Measurements from ENCODE around the gene GNAI1. TPM values are rescaled to one million over a fixed set of nuclear protein-coding genes. Genes with fewer than 3 reads are reported as not detected.

The GNAI1 gene
- total RNA-seq, 1 donor from 2014 or later: 132 TPM

GRCh38 chr7:80165177-80165576 is 30.5 kb downstream of the GNAI1 start:
- Mint-ChIP-seq H3K4me3 (ENCODE audit: unreplicated experiment) (no peak overlapping the region), H3K27me3 (ENCODE audit: unreplicated experiment) (no peaks in the 10 kb centered on the region), H3K9me3 (ENCODE audit: unreplicated experiment) (no peaks in the 10 kb centered on the region), H3K27ac (ENCODE audit: unreplicated experiment) (no peak overlapping the region), H3K4me1 (ENCODE audit: unreplicated experiment) (peaks cover 21% of the 10 kb centered on the region), H3K36me3 (ENCODE audit: low read depth, unreplicated experiment) (no peaks in the 10 kb centered on the region)
- no peak for TF ChIP-seq CTCF (IDR thresholded peaks at IDR 0.05; ENCODE audit: unreplicated experiment)
- no peak for DNase-seq (ENCODE audit: low spot score)

- no peak overlapping the region for H3K4me3 Mint-ChIP-seq (ENCODE audit: unreplicated experiment)
- no peaks in the 10 kb centered on the region for H3K9me3 Mint-ChIP-seq (ENCODE audit: unreplicated experiment)
- peaks cover 28% of the 10 kb centered on the region for H3K4me1 Mint-ChIP-seq (ENCODE audit: unreplicated experiment)
- H3K27ac Mint-ChIP-seq (ENCODE audit: unreplicated experiment): no peak overlapping the region
- no peaks in the 10 kb centered on the region for H3K27me3 Mint-ChIP-seq (ENCODE audit: unreplicated experiment)
- no peak for TF ChIP-seq CTCF (IDR thresholded peaks at IDR 0.05; ENCODE audit: unreplicated experiment)
- no peaks in the 10 kb centered on the region for H3K36me3 Mint-ChIP-seq (ENCODE audit: low read depth, unreplicated experiment)
- DNase-seq (ENCODE audit: low spot score): no peak
Measured at GRCh38 chr7:80170445-80170844, 35.8 kb downstream of the GNAI1 start.

- no peaks in the 10 kb centered on the region for H3K9me3 Mint-ChIP-seq (ENCODE audit: unreplicated experiment)
- no peak overlapping the region for H3K4me3 Mint-ChIP-seq (ENCODE audit: unreplicated experiment)
- no peak for TF ChIP-seq CTCF (IDR thresholded peaks at IDR 0.05; ENCODE audit: unreplicated experiment)
- DNase-seq (ENCODE audit: low spot score): no peak
- peak overlapping the region; percentile 57 for H3K27ac Mint-ChIP-seq (ENCODE audit: unreplicated experiment)
- peaks cover under 1% of the 10 kb centered on the region for H3K36me3 Mint-ChIP-seq (ENCODE audit: low read depth, unreplicated experiment)
- H3K4me1 Mint-ChIP-seq (ENCODE audit: unreplicated experiment): peaks cover 36% of the 10 kb centered on the region
- no peaks in the 10 kb centered on the region for H3K27me3 Mint-ChIP-seq (ENCODE audit: unreplicated experiment)
Measured at GRCh38 chr7:80172387-80172786, 37.8 kb downstream of the GNAI1 start.

GRCh38 chr7:80175744-80176143 is 41.1 kb downstream of the GNAI1 start:
- DNase-seq (ENCODE audit: low spot score): no peak
- Mint-ChIP-seq H3K9me3 (ENCODE audit: unreplicated experiment) (no peaks in the 10 kb centered on the region), H3K27me3 (ENCODE audit: unreplicated experiment) (peaks cover 3% of the 10 kb centered on the region), H3K4me1 (ENCODE audit: unreplicated experiment) (peaks cover 48% of the 10 kb centered on the region), H3K4me3 (ENCODE audit: unreplicated experiment) (no peak overlapping the region), H3K27ac (ENCODE audit: unreplicated experiment) (no peak overlapping the region), H3K36me3 (ENCODE audit: low read depth, unreplicated experiment) (peaks cover 6% of the 10 kb centered on the region)
- TF ChIP-seq CTCF (IDR thresholded peaks at IDR 0.05; ENCODE audit: unreplicated experiment): no peak

GRCh38 chr7:80181411-80181810 is 46.8 kb downstream of the GNAI1 start:
- DNase-seq (ENCODE audit: low spot score): no peak
- H3K36me3 Mint-ChIP-seq (ENCODE audit: low read depth, unreplicated experiment): peaks cover 10% of the 10 kb centered on the region
- H3K27me3 Mint-ChIP-seq (ENCODE audit: unreplicated experiment): peaks cover 7% of the 10 kb centered on the region
- peaks cover 62% of the 10 kb centered on the region for H3K4me1 Mint-ChIP-seq (ENCODE audit: unreplicated experiment)
- H3K9me3 Mint-ChIP-seq (ENCODE audit: unreplicated experiment): no peaks in the 10 kb centered on the region
- TF ChIP-seq CTCF (IDR thresholded peaks at IDR 0.05; ENCODE audit: unreplicated experiment): no peak
- H3K27ac Mint-ChIP-seq (ENCODE audit: unreplicated experiment): peak overlapping the region; percentile 8
- no peak overlapping the region for H3K4me3 Mint-ChIP-seq (ENCODE audit: unreplicated experiment)
